ENCODE results near the gene KCNQ5. TPM values are rescaled to one million over a fixed set of nuclear protein-coding genes. Genes with fewer than 3 reads are reported as not detected.
"Not testable (repeated sequence)": the region's sequence is repeated elsewhere in the genome, so short reads cannot be mapped to it uniquely, and the experiment has no call there.

Gene KCNQ5
- total and polyA plus RNA-seq, 9 donors = 0.28 to 0.86 (median 0.57) TPM

DNA sequence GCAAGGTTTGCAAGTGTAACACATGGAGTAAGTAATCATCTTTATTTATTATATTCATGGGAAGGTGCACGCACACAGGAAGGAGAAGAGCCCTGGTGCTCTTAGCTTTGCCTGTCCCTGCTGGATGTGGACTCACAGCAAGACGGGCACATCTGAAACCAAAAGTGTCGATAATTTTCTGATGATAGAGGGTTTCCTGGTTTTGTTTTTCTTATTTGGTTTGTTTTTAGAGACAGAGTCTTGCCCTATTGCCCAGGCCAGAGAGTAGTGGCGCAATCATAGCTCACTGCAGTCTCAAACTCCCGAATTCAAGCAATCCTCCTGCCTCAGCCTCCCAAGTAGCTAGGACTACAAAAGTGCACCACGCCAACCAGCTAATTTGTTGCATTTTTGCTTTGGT lies 611.2 kb downstream of the KCNQ5 start:
- Histone ChIP-seq H3K4me3 (ENCODE audit: low read length) (no peak overlapping the region), H3K36me3 (ENCODE audit: control insufficient read depth, insufficient read depth, low read length) (no peaks in the 10 kb centered on the region), H3K27me3 (ENCODE audit: control insufficient read depth, insufficient read depth, low read length) (no peaks in the 10 kb centered on the region), H3K27ac (ENCODE audit: low read length) (no peak overlapping the region), H3K9me3 (replicated peaks; ENCODE audit: control insufficient read depth, low read depth, low read length) (no peaks in the 10 kb centered on the region), H3K4me1 (ENCODE audit: control insufficient read depth, insufficient read depth, low read length) (no peaks in the 10 kb centered on the region)
- DNase-seq = no peak
- WGBS (ENCODE audit: insufficient coverage) = 80% methylated on average over 1 of the region's 6 CpGs

DNA sequence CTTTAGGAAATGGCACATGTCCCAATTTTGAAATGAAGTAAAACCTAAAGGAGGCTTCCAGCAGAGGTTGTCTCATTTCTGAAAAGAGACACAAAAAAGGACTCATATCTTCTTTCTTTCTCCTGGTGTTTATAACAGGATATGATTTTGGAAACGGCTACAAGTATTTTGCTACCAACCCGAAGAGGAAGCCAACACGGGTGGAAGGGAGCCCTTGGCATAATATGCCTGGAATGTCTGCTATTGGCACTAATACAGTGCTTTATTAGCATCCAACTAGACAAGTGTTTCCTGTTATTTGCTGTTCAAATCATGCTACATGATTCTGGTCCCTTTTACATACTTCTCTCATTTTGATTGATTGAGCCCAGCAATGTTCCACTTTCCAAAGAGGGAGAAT lies 612.1 kb downstream of the KCNQ5 start:
- H3K4me3 ChIP-seq (ENCODE audit: low read length); H3K36me3 ChIP-seq (ENCODE audit: control insufficient read depth, insufficient read depth, low read length); H3K4me1 ChIP-seq (ENCODE audit: control insufficient read depth, insufficient read depth, low read length); H3K27me3 ChIP-seq (ENCODE audit: control insufficient read depth, insufficient read depth, low read length); H3K9me3 ChIP-seq (replicated peaks; ENCODE audit: control insufficient read depth, low read depth, low read length); H3K27ac ChIP-seq (ENCODE audit: low read length): not testable (repeated sequence)
- 30% methylated on average over 2 of the region's 3 CpGs for WGBS (ENCODE audit: insufficient coverage)
- DNase-seq = peak; percentile 9

DNA sequence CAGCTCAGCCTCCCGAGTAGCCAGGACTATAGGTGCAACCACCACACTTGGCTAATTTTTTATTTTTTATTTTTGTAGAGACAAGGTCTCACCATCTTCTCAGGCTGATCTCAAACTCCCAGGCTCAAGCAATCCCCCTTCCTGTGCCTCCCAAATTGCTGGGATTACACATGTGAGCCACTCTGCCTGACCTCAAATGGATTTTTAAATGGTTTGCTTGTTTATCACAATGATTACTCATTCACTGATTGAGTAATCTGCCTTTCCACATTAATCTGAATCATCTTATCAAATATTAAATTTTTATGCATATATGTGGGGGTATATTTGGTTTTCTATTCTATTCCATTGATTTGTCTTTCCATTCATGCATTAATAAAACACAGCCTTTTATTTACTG lies 612.9 kb downstream of the KCNQ5 start:
- Histone ChIP-seq H3K9me3 (replicated peaks; ENCODE audit: control insufficient read depth, low read depth, low read length) (no peaks in the 10 kb centered on the region), H3K4me3 (ENCODE audit: low read length) (no peak overlapping the region), H3K36me3 (ENCODE audit: control insufficient read depth, insufficient read depth, low read length) (no peaks in the 10 kb centered on the region), H3K4me1 (ENCODE audit: control insufficient read depth, insufficient read depth, low read length) (no peaks in the 10 kb centered on the region), H3K27me3 (ENCODE audit: control insufficient read depth, insufficient read depth, low read length) (no peaks in the 10 kb centered on the region), H3K27ac (ENCODE audit: low read length) (no peak overlapping the region)
- no CpG with 5 or more reads among the region's 1 CpG for WGBS (ENCODE audit: insufficient coverage)
- DNase-seq = no peak

DNA sequence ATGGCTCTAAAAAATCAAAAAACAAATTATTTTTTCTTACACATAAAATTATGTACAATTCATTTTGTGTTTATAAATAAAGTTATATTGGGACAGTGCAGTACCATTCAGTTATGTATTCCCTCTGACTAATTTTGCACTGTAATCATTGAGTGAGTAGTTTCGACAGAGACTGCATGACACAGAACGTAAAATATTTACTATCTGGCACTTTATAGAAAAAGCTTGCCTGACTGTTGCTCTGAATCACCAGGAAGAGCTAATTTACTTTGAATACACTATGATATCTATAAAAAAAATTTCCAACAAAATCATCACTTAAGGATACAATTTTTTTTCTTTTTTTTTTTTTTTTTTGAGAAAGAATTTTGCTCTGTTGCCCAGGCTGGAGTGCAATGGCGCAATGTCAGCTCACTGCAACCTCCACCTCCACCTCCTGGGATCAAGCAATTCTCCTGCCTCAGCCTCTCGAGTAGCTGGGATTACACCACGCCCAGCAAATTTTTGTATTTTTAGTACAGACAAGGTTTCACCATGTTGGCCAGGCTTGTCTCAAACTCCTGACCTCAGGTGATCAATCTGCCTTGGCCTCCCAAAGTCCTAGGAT lies 614.4 kb downstream of the KCNQ5 start:
- Histone ChIP-seq H3K36me3 (ENCODE audit: control insufficient read depth, insufficient read depth, low read length) (no peaks in the 10 kb centered on the region), H3K9me3 (replicated peaks; ENCODE audit: control insufficient read depth, low read depth, low read length) (no peaks in the 10 kb centered on the region), H3K27ac (ENCODE audit: low read length) (no peak overlapping the region), H3K4me3 (ENCODE audit: low read length) (no peak overlapping the region), H3K27me3 (ENCODE audit: control insufficient read depth, insufficient read depth, low read length) (no peaks in the 10 kb centered on the region), H3K4me1 (ENCODE audit: control insufficient read depth, insufficient read depth, low read length) (no peaks in the 10 kb centered on the region)
- WGBS (ENCODE audit: insufficient coverage) = 100% methylated on average over 2 of the region's 5 CpGs
- no peak for DNase-seq

DNA sequence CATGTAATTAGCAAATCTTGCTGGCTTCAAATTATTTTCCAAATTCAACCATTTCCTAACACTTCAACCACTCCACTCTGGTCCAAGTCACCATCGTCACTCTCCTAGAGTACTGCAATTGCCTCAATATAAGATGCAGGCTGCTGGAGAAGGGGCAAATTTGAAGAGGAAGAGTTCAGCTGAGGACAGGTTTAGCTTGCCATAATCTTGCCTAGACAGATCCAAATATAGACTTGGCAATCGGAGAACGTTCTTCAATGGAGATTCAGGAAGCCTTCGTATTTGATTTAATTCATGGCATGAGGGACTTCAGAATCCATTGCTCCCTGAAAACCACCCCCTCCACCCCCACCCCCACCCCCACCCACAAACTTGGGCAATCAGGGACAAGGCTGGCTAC lies 618.9 kb downstream of the KCNQ5 start:
- no peak overlapping the region for H3K27ac ChIP-seq (ENCODE audit: low read length)
- H3K4me3 ChIP-seq (ENCODE audit: low read length) = no peak overlapping the region
- no peaks in the 10 kb centered on the region for H3K36me3 ChIP-seq (ENCODE audit: control insufficient read depth, insufficient read depth, low read length)
- no peaks in the 10 kb centered on the region for H3K9me3 ChIP-seq (replicated peaks; ENCODE audit: control insufficient read depth, low read depth, low read length)
- no CpG with 5 or more reads among the region's 4 CpGs for WGBS (ENCODE audit: insufficient coverage)
- DNase-seq = no peak
- no peaks in the 10 kb centered on the region for H3K4me1 ChIP-seq (ENCODE audit: control insufficient read depth, insufficient read depth, low read length)
- no peaks in the 10 kb centered on the region for H3K27me3 ChIP-seq (ENCODE audit: control insufficient read depth, insufficient read depth, low read length)

DNA sequence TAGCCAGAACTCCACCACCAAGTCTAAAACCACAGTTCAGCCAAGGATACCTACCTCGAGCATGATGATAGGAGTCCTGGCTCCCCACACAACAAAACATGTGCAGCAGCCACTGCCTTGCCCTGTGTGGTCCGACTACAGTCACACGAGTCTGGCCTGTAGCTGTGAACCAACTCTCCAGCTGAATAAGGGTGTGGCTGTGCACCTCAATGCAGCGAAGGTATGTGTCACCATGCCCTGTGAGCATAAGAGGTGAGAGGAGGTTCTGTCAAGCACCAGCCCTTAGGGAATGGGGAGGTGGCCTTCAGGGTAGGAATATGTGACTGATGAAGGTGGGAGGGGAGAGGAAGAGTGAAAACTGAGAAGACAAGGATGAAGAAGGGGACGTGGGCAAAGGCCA lies 620.1 kb downstream of the KCNQ5 start:
- 85% methylated on average over 5 of the region's 5 CpGs for WGBS (ENCODE audit: insufficient coverage)
- Histone ChIP-seq H3K4me3 (ENCODE audit: low read length) (no peak overlapping the region), H3K27me3 (ENCODE audit: control insufficient read depth, insufficient read depth, low read length) (no peaks in the 10 kb centered on the region), H3K27ac (ENCODE audit: low read length) (no peak overlapping the region), H3K4me1 (ENCODE audit: control insufficient read depth, insufficient read depth, low read length) (no peaks in the 10 kb centered on the region), H3K36me3 (ENCODE audit: control insufficient read depth, insufficient read depth, low read length) (no peaks in the 10 kb centered on the region), H3K9me3 (replicated peaks; ENCODE audit: control insufficient read depth, low read depth, low read length) (no peaks in the 10 kb centered on the region)
- no peak for DNase-seq
